ENCODE measurements around the gene RNF130. TPM values are rescaled to one million over a fixed set of nuclear protein-coding genes. Genes with fewer than 3 reads are reported as not detected.

RNF130 gene
- total RNA-seq, 1 donor from 2014 or later = 73.8 TPM

DNA sequence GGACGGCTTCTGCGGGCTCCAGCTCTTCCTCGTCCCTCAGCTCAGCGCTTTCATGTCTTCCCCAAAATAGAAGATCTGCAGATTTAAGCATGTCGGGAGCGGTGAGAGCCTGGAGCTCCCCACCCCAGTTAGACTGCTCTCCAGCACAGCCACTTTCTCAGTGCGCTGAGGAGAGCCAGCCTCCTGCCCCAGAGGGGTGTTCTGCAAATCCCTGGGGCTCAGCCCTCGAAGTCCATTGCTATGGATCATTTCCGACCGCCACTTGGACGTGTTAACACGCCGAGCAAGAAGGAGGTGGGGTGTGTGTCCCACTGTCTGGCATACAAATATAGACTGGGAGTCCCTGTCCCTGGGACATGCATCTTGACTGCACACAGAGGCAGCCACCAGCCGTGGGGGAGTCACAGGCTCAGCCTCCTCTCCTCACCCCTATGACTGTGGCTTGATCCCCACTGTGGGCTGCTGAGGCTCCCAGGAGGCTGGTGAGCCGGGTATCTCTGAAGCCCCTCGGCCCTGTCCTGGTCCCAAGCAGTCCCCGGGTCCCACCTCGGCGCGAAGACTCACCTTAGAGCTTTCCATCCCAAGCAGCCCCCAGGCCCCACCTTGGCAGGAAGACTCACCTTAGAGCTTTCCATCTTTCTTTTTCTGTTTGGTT lies 30.0 kb upstream of the RNF130 start:
- Mint-ChIP-seq H3K4me3 (ENCODE audit: low read depth) (no peak overlapping the region), H3K9me3 (ENCODE audit: low read depth) (peaks cover 5% of the 10 kb centered on the region), H3K36me3 (ENCODE audit: insufficient read depth) (no peaks in the 10 kb centered on the region), H3K27me3 (no peaks in the 10 kb centered on the region), H3K4me1 (ENCODE audit: low read depth) (no peaks in the 10 kb centered on the region), H3K27ac (no peak overlapping the region)
- no peak for DNase-seq (ENCODE audit: low spot score, unreplicated experiment)
- TF ChIP-seq CTCF (IDR thresholded peaks at IDR 0.05; ENCODE audit: unreplicated experiment) = no peak

GRCh38 chr5:180100621-180101450 lies 29.3 kb upstream of the RNF130 start:
- DNase-seq (ENCODE audit: low spot score, unreplicated experiment) = no peak
- Mint-ChIP-seq H3K27ac (no peak overlapping the region), H3K36me3 (ENCODE audit: insufficient read depth) (no peaks in the 10 kb centered on the region), H3K4me3 (ENCODE audit: low read depth) (no peak overlapping the region), H3K27me3 (no peaks in the 10 kb centered on the region), H3K9me3 (ENCODE audit: low read depth) (no peaks in the 10 kb centered on the region), H3K4me1 (ENCODE audit: low read depth) (no peaks in the 10 kb centered on the region)
- TF ChIP-seq CTCF (IDR thresholded peaks at IDR 0.05; ENCODE audit: unreplicated experiment) = no peak

DNA sequence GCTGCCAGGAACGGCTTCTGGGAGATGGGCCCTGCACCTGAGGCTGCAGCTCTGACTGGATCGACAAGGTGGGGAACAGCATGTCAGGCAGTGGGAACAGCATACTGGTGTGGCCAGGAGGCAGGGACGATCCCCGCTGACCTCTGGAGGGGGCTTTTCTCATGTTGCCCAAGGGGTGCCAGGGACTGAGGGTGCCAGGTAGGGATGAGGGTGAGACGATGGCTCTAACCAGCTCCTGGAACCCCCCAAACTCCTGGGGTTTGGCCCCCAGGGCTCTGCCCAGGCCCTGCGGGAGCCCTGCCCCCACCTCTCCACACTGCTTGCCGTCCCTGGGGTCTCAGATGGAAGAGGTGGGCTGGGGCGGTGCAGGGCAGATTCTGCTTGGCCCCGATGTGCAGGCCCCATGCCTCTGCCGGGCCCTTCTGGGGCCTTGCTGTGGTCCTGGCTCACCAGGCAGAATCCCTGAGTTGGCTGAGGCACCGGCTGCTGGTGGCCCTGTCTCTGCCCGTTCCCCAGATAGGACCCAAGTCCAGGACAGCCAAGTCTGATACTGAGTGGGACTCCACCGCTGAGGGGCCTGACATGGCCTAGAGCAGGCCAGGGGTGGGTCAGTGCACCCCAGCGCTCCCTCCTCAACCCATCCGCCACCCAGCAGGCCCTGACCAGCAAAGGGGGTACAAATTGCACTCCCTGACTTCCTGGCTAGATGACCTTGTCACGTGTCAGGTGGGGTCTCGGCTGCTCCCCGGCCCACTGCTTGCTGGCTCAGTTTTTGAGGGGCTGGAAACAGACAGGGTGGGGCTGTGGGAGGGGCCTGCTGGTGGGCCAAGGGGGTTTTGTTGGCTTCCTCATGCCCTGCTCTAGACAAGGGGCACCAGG lies 28.4 kb upstream of the RNF130 start:
- Mint-ChIP-seq H3K4me1 (ENCODE audit: low read depth) (no peaks in the 10 kb centered on the region), H3K36me3 (ENCODE audit: insufficient read depth) (no peaks in the 10 kb centered on the region), H3K4me3 (ENCODE audit: low read depth) (no peak overlapping the region), H3K27ac (no peak overlapping the region), H3K9me3 (ENCODE audit: low read depth) (no peaks in the 10 kb centered on the region), H3K27me3 (peaks cover 7% of the 10 kb centered on the region)
- DNase-seq (ENCODE audit: low spot score, unreplicated experiment) = no peak
- TF ChIP-seq CTCF (IDR thresholded peaks at IDR 0.05; ENCODE audit: unreplicated experiment) = no peak

- DNase-seq (ENCODE audit: low spot score, unreplicated experiment) = no peak
- H3K4me1 Mint-ChIP-seq (ENCODE audit: low read depth) = no peaks in the 10 kb centered on the region
- TF ChIP-seq CTCF (IDR thresholded peaks at IDR 0.05; ENCODE audit: unreplicated experiment) = no peak
- H3K27ac Mint-ChIP-seq = no peak overlapping the region
- no peaks in the 10 kb centered on the region for H3K9me3 Mint-ChIP-seq (ENCODE audit: low read depth)
- peaks cover 7% of the 10 kb centered on the region for H3K27me3 Mint-ChIP-seq
- no peak overlapping the region for H3K4me3 Mint-ChIP-seq (ENCODE audit: low read depth)
- no peaks in the 10 kb centered on the region for H3K36me3 Mint-ChIP-seq (ENCODE audit: insufficient read depth)
Observed at GRCh38 chr5:180098991-180099732, 27.6 kb upstream of the RNF130 start.
